ENCODE measurements around the gene CARD14. TPM values are rescaled to one million over a fixed set of nuclear protein-coding genes. Genes with fewer than 3 reads are reported as not detected.

CARD14 gene
- total RNA-seq, 1 donor from 2014 or later: 1.7 TPM

DNA sequence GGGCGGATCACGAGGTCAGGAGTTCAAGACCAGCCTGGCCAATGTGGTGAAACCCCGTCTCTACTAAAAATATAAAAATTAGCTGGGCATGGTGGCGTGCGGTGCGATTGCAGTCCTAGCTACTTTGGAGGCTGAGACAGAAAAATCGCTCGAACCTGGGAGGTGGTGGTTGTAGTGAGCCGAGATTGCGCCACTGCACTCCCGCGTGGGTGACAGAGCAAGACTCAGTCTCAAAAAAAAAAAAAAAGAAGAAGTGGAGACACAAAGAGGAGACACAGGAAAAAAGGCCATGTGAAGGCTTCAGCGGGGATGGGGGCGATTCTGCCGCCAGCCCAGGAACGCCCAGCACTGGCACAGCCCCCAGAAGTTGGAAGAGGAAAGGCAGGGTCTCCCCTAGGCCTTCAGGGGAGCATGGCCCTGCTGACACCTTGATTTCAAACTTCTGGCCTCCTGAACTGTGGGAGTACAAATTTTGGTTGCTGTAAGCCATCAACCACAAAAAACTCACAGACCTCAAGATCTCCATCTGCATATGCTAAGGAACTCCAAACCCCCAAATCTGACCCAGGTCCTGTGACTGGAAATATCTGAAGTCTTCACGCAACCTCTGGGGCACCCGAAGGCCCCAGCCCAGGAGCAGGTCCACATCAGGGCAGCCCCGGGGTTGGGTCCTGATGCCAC lies 43.3 kb downstream of the CARD14 start:
- Mint-ChIP-seq H3K4me1 (peaks cover 14% of the 10 kb centered on the region), H3K9me3 (no peaks in the 10 kb centered on the region), H3K36me3 (ENCODE audit: low read depth) (peaks cover 7% of the 10 kb centered on the region), H3K4me3 (peak overlapping the region; percentile 69), H3K27me3 (ENCODE audit: low read depth) (no peaks in the 10 kb centered on the region), H3K27ac (ENCODE audit: unreplicated experiment) (no peak overlapping the region)
- no peak for DNase-seq (ENCODE audit: low read depth, low spot score)
- TF ChIP-seq, protein P1, sequence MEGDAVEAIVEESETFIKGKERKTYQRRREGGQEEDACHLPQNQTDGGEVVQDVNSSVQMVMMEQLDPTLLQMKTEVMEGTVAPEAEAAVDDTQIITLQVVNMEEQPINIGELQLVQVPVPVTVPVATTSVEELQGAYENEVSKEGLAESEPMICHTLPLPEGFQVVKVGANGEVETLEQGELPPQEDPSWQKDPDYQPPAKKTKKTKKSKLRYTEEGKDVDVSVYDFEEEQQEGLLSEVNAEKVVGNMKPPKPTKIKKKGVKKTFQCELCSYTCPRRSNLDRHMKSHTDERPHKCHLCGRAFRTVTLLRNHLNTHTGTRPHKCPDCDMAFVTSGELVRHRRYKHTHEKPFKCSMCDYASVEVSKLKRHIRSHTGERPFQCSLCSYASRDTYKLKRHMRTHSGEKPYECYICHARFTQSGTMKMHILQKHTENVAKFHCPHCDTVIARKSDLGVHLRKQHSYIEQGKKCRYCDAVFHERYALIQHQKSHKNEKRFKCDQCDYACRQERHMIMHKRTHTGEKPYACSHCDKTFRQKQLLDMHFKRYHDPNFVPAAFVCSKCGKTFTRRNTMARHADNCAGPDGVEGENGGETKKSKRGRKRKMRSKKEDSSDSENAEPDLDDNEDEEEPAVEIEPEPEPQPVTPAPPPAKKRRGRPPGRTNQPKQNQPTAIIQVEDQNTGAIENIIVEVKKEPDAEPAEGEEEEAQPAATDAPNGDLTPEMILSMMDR (conservative IDR thresholded peaks at IDR 0.05): no peak

DNA sequence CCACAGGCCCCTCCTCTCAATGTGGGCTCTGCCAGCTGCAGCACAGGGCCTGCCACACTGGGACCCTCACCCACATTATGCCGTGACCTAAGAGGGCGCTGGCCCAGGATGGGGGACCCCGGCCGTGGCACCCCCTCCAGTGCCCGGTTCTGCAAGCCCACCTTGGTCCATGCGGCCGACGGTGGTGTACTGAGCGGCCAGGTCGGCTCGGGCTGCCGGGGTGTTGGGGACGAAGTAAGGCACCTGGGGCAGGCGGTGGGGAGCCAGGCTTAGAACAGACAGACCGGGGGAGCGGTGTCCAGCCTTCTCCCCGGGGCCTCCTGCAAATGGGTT lies 43.8 kb downstream of the CARD14 start:
- H3K4me3 Mint-ChIP-seq: no peak overlapping the region
- no peak overlapping the region for H3K27ac Mint-ChIP-seq (ENCODE audit: unreplicated experiment)
- H3K27me3 Mint-ChIP-seq (ENCODE audit: low read depth): no peaks in the 10 kb centered on the region
- DNase-seq (ENCODE audit: low read depth, low spot score): no peak
- TF ChIP-seq, protein P1 (conservative IDR thresholded peaks at IDR 0.05): no peak
- H3K9me3 Mint-ChIP-seq: no peaks in the 10 kb centered on the region
- H3K4me1 Mint-ChIP-seq: peaks cover 14% of the 10 kb centered on the region
- H3K36me3 Mint-ChIP-seq (ENCODE audit: low read depth): peaks cover 7% of the 10 kb centered on the region

DNA sequence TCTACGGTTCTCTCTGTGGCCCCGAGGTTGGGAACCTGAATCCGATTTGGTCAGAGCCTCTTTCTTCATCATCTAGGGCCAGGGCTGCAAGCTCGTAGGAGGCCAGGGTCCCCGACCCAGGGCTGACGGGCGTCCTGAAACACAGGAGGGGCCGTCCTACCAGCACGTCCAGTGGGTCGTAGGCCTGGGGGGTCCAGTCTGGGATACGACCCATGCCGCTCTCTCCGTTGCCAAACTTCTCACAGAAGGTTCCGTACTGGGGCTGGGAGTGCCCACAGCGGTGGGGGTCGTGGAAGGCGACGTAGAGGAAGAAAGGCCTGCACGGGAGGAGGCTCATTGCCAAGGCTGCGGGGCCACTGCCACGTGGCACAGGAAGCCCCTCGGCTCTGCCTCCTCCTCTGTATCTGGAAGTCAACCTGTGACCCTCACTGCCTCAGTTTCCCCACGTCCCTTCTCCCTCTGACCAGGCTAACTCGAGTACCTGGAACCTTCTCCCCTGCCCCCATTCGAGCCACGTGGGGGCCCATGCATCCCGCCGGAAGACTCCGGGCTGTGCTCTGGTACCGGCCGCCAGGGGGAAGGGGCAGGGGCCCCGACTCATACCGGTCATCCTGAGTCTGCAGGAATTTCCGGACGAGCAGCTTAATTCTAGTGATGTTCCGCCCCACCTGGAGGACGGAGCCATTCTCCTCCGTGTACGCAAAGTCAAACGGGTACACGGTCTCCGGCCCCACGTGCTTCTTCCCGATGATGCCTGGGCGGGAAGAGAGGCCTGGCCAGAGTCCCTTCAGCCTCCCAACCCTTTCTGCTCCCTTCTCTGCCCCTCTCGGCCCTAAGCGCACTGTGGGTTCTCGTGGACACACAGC lies 44.4 kb downstream of the CARD14 start:
- Mint-ChIP-seq H3K27me3 (ENCODE audit: low read depth) (no peaks in the 10 kb centered on the region), H3K36me3 (ENCODE audit: low read depth) (peaks cover 7% of the 10 kb centered on the region), H3K4me1 (peaks cover 15% of the 10 kb centered on the region), H3K27ac (ENCODE audit: unreplicated experiment) (no peak overlapping the region), H3K9me3 (no peaks in the 10 kb centered on the region), H3K4me3 (no peak overlapping the region)
- no peak for DNase-seq (ENCODE audit: low read depth, low spot score)
- TF ChIP-seq, protein P1 (conservative IDR thresholded peaks at IDR 0.05): no peak

DNA sequence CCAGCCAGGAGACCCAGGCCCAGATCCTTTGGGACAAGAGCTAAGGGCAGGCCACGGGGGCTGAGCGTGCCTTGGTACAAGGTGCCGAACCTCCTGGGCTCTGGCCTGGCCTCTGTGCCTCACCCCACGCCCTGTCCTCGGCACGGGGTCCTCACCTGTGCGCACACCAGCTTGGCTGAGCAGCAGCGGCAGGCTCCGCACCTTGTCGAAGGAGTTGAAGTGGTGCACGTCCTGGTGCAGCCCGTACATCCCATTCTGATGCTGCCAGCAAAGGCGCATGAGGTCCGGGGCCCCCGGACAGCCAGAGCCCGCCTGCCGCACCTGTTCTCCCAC lies 45.0 kb downstream of the CARD14 start:
- TF ChIP-seq, protein P1 (conservative IDR thresholded peaks at IDR 0.05): no peak
- no peak overlapping the region for H3K27ac Mint-ChIP-seq (ENCODE audit: unreplicated experiment)

DNA sequence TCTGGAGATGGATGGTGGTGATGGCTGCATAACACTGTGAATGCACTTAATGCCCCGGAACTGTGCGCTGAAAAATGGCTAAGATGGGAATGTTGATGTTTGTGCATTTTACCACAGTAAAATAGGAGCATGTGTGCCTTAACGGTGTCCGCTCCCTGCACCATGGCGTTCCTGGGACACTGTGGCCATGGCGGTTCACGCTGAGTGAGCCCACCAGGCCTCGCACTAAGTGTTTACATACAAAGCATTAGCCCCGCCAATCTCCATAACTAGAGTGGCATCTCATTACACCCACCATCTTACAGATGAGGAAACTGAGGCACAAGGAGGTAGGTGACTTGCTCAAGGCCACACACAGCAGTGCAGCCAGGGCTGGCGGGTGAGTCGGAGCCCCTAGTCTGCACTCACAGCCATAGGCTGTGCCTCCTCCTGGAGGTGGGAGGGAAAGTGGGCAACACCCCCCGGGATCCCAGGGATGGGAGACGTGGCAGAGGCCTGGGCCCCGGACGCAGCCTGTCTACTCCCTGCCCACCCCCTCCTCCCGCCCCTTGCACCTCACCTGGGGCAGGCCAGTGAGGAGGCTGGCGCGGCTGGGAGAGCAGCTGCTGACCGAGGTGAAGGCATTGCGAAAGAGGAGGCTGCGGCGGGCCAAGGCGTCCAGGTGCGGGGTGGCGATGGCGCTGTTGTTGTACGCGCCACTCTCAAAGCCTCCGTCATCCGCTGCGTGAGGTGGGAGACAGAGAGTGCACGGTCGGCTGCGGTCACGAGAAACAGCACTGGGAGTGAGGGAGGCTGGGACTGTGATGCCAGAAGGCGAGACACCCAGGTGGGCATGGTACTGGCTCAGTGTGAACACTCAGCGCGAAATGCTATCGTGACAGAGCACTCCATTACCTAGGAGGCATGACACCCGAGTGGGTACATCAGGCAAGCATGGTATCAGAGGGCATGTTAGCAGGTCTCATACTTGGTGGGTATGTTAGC lies 46.9 kb downstream of the CARD14 start:
- Mint-ChIP-seq H3K4me3 (peak overlapping the region; percentile 20), H3K9me3 (no peaks in the 10 kb centered on the region), H3K4me1 (peaks cover 25% of the 10 kb centered on the region), H3K36me3 (ENCODE audit: low read depth) (peaks cover 2% of the 10 kb centered on the region), H3K27me3 (ENCODE audit: low read depth) (no peaks in the 10 kb centered on the region), H3K27ac (ENCODE audit: unreplicated experiment) (no peak overlapping the region)
- TF ChIP-seq, protein P1 (conservative IDR thresholded peaks at IDR 0.05): no peak
- no peak for DNase-seq (ENCODE audit: low read depth, low spot score)

More for the DNA sequence above, 45.0 kb downstream of the CARD14 start:
- peaks cover 18% of the 10 kb centered on the region for H3K4me1 Mint-ChIP-seq
- no peak for DNase-seq (ENCODE audit: low read depth, low spot score)
- no peaks in the 10 kb centered on the region for H3K27me3 Mint-ChIP-seq (ENCODE audit: low read depth)
- peaks cover 7% of the 10 kb centered on the region for H3K36me3 Mint-ChIP-seq (ENCODE audit: low read depth)
- no peaks in the 10 kb centered on the region for H3K9me3 Mint-ChIP-seq
- no peak overlapping the region for H3K4me3 Mint-ChIP-seq
